Measurements from ENCODE around the gene LRMDA.

- TF ChIP-seq RFX5 (IDR thresholded peaks at IDR 0.05; ENCODE audit: low read depth, low read length), result no peak
- TF ChIP-seq CHD4 (IDR thresholded peaks at IDR 0.05), result no peak
- no peak for TF ChIP-seq CTCF (IDR thresholded peaks at IDR 0.05 in 2 of 3, conservative IDR thresholded peaks at IDR 0.05 in 1 of 3; ENCODE audit: control insufficient read depth in 2 of 3, extremely low read depth in 1 of 3, insufficient read depth in 1 of 3, low read depth in 3 of 3, low read length in 3 of 3)
- TF ChIP-seq REST (IDR thresholded peaks at IDR 0.05; ENCODE audit: low read depth, low read length), result no peak
- TF ChIP-seq TARDBP (IDR thresholded peaks at IDR 0.05; ENCODE audit: borderline replicate concordance), result no peak
- no peak for TF ChIP-seq TAF1 (IDR thresholded peaks at IDR 0.05; ENCODE audit: borderline replicate concordance, low read depth, low read length)
- TF ChIP-seq MTA3 (IDR thresholded peaks at IDR 0.05; ENCODE audit: borderline replicate concordance, low read length), result no peak
- no peak for TF ChIP-seq RAD21 (IDR thresholded peaks at IDR 0.05; ENCODE audit: insufficient read depth, low read depth, low read length)
- no peak for TF ChIP-seq POLR2A (IDR thresholded peaks at IDR 0.05; ENCODE audit: low read depth, low read length)
- TF ChIP-seq EZH2 (IDR thresholded peaks at IDR 0.05; ENCODE audit: borderline replicate concordance, control insufficient read depth, low read depth, low read length), result no peak
- TF ChIP-seq MEF2A (IDR thresholded peaks at IDR 0.05; ENCODE audit: insufficient read depth, low read depth, low read length), result no peak
- no peak for TF ChIP-seq MYC (IDR thresholded peaks at IDR 0.05; ENCODE audit: insufficient read depth, insufficient read length, insufficient replicate concordance, low read length, severe bottlenecking)
Observed at GRCh38 chr10:75386128-75386527, 45.3 kb upstream of the LRMDA start.

Measured in GM12878 (cell line).